ENCODE results near the gene FBLN2. TPM values are rescaled to one million over a fixed set of nuclear protein-coding genes. Genes with fewer than 3 reads are reported as not detected.
"Not testable (repeated sequence)": the region's sequence is repeated elsewhere in the genome, so short reads cannot be mapped to it uniquely, and the experiment has no call there.

The FBLN2 gene
- total RNA-seq, 1 donor from 2014 or later, result 1.3 TPM

GRCh38 chr3:13559764-13560525 is 11.0 kb downstream of the FBLN2 start:
- CTCF ChIA-PET, result no interaction called here
- TF ChIP-seq CTCF (IDR thresholded peaks at IDR 0.05), result no peak
- no peak for DNase-seq
- POLR2A ChIA-PET, result no interaction called here
- Mint-ChIP-seq H3K27ac (no peak overlapping the region), H3K36me3 (ENCODE audit: low read depth) (no peaks in the 10 kb centered on the region), H3K4me3 (no peak overlapping the region), H3K4me1 (peaks cover 10% of the 10 kb centered on the region), H3K27me3 (peaks cover 12% of the 10 kb centered on the region), H3K9me3 (no peaks in the 10 kb centered on the region)
- intact Hi-C loops (cut with micrococcal nuclease), result no loop called here
- ATAC-seq (ENCODE audit: low read depth), result no peak

- no peak for ATAC-seq (ENCODE audit: low read depth)
- DNase-seq, result no peak
- peaks cover 10% of the 10 kb centered on the region for H3K4me1 Mint-ChIP-seq
- no peak overlapping the region for H3K4me3 Mint-ChIP-seq
- no peak overlapping the region for H3K27ac Mint-ChIP-seq
- H3K9me3 Mint-ChIP-seq, result no peaks in the 10 kb centered on the region
- POLR2A ChIA-PET, result no interaction called here
- CTCF ChIA-PET, result no interaction called here
- H3K36me3 Mint-ChIP-seq (ENCODE audit: low read depth), result no peaks in the 10 kb centered on the region
- peaks cover 12% of the 10 kb centered on the region for H3K27me3 Mint-ChIP-seq
- intact Hi-C loops (cut with micrococcal nuclease), result no loop called here
- no peak for TF ChIP-seq CTCF (IDR thresholded peaks at IDR 0.05)
These were observed 12.5 kb downstream of the FBLN2 start for GRCh38 chr3:13561376-13561775.

- Mint-ChIP-seq H3K9me3 (no peaks in the 10 kb centered on the region), H3K4me3 (no peak overlapping the region), H3K27me3 (peaks cover 10% of the 10 kb centered on the region), H3K27ac (no peak overlapping the region), H3K4me1 (peaks cover 6% of the 10 kb centered on the region), H3K36me3 (ENCODE audit: low read depth) (no peaks in the 10 kb centered on the region)
- DNase-seq (no peak), ATAC-seq (ENCODE audit: low read depth) (no peak)
- TF ChIP-seq CTCF (IDR thresholded peaks at IDR 0.05), result no peak
- intact Hi-C loops (cut with micrococcal nuclease), result no loop called here
- CTCF ChIA-PET, result no interaction called here
- POLR2A ChIA-PET, result no interaction called here
These were observed 13.0 kb downstream of the FBLN2 start for GRCh38 chr3:13561967-13562366.

GRCh38 chr3:13562421-13562820 is 13.5 kb downstream of the FBLN2 start:
- intact Hi-C loops (cut with micrococcal nuclease); DNase-seq; CTCF ChIA-PET; H3K9me3 Mint-ChIP-seq; H3K4me3 Mint-ChIP-seq; H3K4me1 Mint-ChIP-seq; POLR2A ChIA-PET; H3K36me3 Mint-ChIP-seq (ENCODE audit: low read depth); H3K27me3 Mint-ChIP-seq; ATAC-seq (ENCODE audit: low read depth); H3K27ac Mint-ChIP-seq: not testable (repeated sequence)

GRCh38 chr3:13563321-13563720 is 14.4 kb downstream of the FBLN2 start:
- ChIA-PET POLR2A (no interaction called here), CTCF (no interaction called here)
- no peak overlapping the region for H3K27ac Mint-ChIP-seq
- no peak for TF ChIP-seq CTCF (IDR thresholded peaks at IDR 0.05)
- H3K4me1 Mint-ChIP-seq, result peaks cover 4% of the 10 kb centered on the region
- H3K4me3 Mint-ChIP-seq, result no peak overlapping the region
- H3K36me3 Mint-ChIP-seq (ENCODE audit: low read depth), result no peaks in the 10 kb centered on the region
- DNase-seq, result no peak
- ATAC-seq (ENCODE audit: low read depth), result no peak
- peaks cover 9% of the 10 kb centered on the region for H3K27me3 Mint-ChIP-seq
- no peaks in the 10 kb centered on the region for H3K9me3 Mint-ChIP-seq
- intact Hi-C loops (cut with micrococcal nuclease), result no loop called here

GRCh38 chr3:13563911-13564310 is 15.0 kb downstream of the FBLN2 start:
- Mint-ChIP-seq H3K4me1 (peaks cover 4% of the 10 kb centered on the region), H3K27ac (no peak overlapping the region), H3K9me3 (no peaks in the 10 kb centered on the region), H3K4me3 (no peak overlapping the region), H3K27me3 (peaks cover 9% of the 10 kb centered on the region), H3K36me3 (ENCODE audit: low read depth) (no peaks in the 10 kb centered on the region)
- no peak for ATAC-seq (ENCODE audit: low read depth)
- POLR2A ChIA-PET, result no interaction called here
- intact Hi-C loops (cut with micrococcal nuclease), result no loop called here
- TF ChIP-seq CTCF (IDR thresholded peaks at IDR 0.05), result no peak
- CTCF ChIA-PET, result no interaction called here
- no peak for DNase-seq
